ENCODE results near the gene POFUT2. TPM values are rescaled to one million over a fixed set of nuclear protein-coding genes. Genes with fewer than 3 reads are reported as not detected.
A peak's percentile ranks its signal among the peaks of the same experiment; 100 is the strongest.

POFUT2 gene
- polyA plus RNA-seq, 2 of the 4 experiments (the other 2 are of a cell fraction): 10.7 to 16.6 TPM

- TF ChIP-seq, protein P1, sequence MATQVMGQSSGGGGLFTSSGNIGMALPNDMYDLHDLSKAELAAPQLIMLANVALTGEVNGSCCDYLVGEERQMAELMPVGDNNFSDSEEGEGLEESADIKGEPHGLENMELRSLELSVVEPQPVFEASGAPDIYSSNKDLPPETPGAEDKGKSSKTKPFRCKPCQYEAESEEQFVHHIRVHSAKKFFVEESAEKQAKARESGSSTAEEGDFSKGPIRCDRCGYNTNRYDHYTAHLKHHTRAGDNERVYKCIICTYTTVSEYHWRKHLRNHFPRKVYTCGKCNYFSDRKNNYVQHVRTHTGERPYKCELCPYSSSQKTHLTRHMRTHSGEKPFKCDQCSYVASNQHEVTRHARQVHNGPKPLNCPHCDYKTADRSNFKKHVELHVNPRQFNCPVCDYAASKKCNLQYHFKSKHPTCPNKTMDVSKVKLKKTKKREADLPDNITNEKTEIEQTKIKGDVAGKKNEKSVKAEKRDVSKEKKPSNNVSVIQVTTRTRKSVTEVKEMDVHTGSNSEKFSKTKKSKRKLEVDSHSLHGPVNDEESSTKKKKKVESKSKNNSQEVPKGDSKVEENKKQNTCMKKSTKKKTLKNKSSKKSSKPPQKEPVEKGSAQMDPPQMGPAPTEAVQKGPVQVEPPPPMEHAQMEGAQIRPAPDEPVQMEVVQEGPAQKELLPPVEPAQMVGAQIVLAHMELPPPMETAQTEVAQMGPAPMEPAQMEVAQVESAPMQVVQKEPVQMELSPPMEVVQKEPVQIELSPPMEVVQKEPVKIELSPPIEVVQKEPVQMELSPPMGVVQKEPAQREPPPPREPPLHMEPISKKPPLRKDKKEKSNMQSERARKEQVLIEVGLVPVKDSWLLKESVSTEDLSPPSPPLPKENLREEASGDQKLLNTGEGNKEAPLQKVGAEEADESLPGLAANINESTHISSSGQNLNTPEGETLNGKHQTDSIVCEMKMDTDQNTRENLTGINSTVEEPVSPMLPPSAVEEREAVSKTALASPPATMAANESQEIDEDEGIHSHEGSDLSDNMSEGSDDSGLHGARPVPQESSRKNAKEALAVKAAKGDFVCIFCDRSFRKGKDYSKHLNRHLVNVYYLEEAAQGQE (IDR thresholded peaks at IDR 0.05): no peak
- TF ChIP-seq BCL3 (IDR thresholded peaks at IDR 0.05) (no peak), TP53 (CRISPR knock-in tag; IDR thresholded peaks at IDR 0.05) (no peak), POLR2A (IDR thresholded peaks at IDR 0.05; ENCODE audit: low read length) (no peak), SMC3 (IDR thresholded peaks at IDR 0.05) (no peak)
- TF ChIP-seq, protein P2, sequence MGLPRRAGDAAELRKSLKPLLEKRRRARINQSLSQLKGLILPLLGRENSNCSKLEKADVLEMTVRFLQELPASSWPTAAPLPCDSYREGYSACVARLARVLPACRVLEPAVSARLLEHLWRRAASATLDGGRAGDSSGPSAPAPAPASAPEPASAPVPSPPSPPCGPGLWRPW (IDR thresholded peaks at IDR 0.05): no peak
Measured at GRCh38 chr21:45289655-45290515, 2.2 kb upstream of the POFUT2 start (continued).

DNA sequence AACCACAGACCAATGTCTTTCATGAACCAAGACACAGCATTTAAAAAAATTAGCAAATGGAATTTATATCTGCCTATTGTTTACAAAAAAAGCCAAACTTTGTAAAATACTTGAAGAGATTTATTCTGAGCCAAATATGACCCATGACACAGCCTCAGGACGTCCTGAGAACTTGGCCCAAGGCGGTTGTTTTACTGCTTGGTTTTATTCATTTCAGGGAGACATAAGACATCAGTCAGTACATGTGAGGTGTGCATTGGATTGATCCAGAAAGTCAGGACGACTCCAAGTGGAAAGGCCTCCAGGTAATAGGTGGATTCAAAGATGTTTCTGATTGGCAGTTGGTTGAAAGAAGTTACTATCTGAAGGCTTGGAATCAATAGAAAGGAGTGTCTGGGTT, 1.4 kb upstream of the POFUT2 start:
- no peak overlapping the region for H3K27ac ChIP-seq
- H3K4me1 ChIP-seq: peaks cover 20% of the 10 kb centered on the region
- H3K9me3 ChIP-seq: no peaks in the 10 kb centered on the region
- no peak overlapping the region for H3K4me3 ChIP-seq
- TF ChIP-seq ZC3H11A (IDR thresholded peaks at IDR 0.05): no peak
- no peak for TF ChIP-seq RAD21 (conservative IDR thresholded peaks at IDR 0.05 in 1 of 2, IDR thresholded peaks at IDR 0.05 in 1 of 2)
- TF ChIP-seq, protein P1 (IDR thresholded peaks at IDR 0.05): no peak
- no peak for TF ChIP-seq PHF8 (IDR thresholded peaks at IDR 0.05; ENCODE audit: borderline replicate concordance, low read depth)
- FAIRE-seq: no peak
- CTCF ChIA-PET: interaction anchor here (0.6 to 8.3 kb wide), 5 partner anchors 80 to 532 kb away, joined by 3 to 97 read pairs (median 5); no protein-coding TSS in a partner anchor
- no peak for ATAC-seq
- POLR2A ChIA-PET: no interaction called here
- peak overlapping the region; percentile 78; the same call in 1 of the 3 replicates for H3K4me2 ChIP-seq
- 90% methylated on average over 3 of the region's 3 CpGs for WGBS (ENCODE audit: missing lambda C conversion rate)
- no peak for DNase-seq (ENCODE audit: low read depth in 1 of 2, low spot score in 1 of 2)

- ChIA-PET POLR2A (interaction anchor here (1.0 kb wide), 2 partner anchors 20 to 139 kb away, joined by 4 to 5 read pairs; no protein-coding TSS in a partner anchor), CTCF (interaction anchor here (8.3 kb wide), 1 partner anchor 153 kb away, joined by 75 read pairs; no protein-coding TSS in a partner anchor)
- Histone ChIP-seq H3K4me3 (peak overlapping the region; percentile 86), H3K9me3 (no peaks in the 10 kb centered on the region), H3K27ac (peak overlapping the region; percentile 81 to 94), H3K4me2 (peak overlapping the region; percentile 78), H3K4me1 (peaks cover 20% of the 10 kb centered on the region)
- no peak for FAIRE-seq
- TF ChIP-seq KDM5A (IDR thresholded peaks at IDR 0.05) (no peak), HOXB5 (CRISPR knock-in tag; IDR thresholded peaks at IDR 0.05) (no peak), MAZ (IDR thresholded peaks at IDR 0.05; ENCODE audit: borderline replicate concordance, low read depth, low read length) (no peak), RFX5 (IDR thresholded peaks at IDR 0.05) (no peak), MYC (IDR thresholded peaks at IDR 0.05; ENCODE audit: borderline replicate concordance, low read length) (no peak), JUNB (IDR thresholded peaks at IDR 0.05) (no peak), MAFK (IDR thresholded peaks at IDR 0.05; ENCODE audit: partially characterized antibody) (no peak), NFE2L2 (conservative IDR thresholded peaks at IDR 0.05; ENCODE audit: low read length) (no peak), CBX2 (IDR thresholded peaks at IDR 0.05; ENCODE audit: borderline replicate concordance, low read depth) (no peak), GATA3 (IDR thresholded peaks at IDR 0.05; ENCODE audit: borderline replicate concordance) (no peak)
- TF ChIP-seq, protein P1 (IDR thresholded peaks at IDR 0.05): no peak
- DNase-seq (ENCODE audit: low read depth in 1 of 2, low spot score in 1 of 2): no peak
- ATAC-seq: no peak
- 92% methylated on average over 2 of the region's 34 CpGs for WGBS (ENCODE audit: missing lambda C conversion rate)
Measured at GRCh38 chr21:45288441-45288841, 746 bp upstream of the POFUT2 start.
